ENCODE results near the gene CACNG4.

Gene CACNG4

GRCh38 chr17:66941773-66942450 is 22.6 kb upstream of the CACNG4 start:
- H3K4me3 ChIP-seq (ENCODE audit: low read depth, low read length), result no peak overlapping the region
- DNase-seq (ENCODE audit: low read depth, low spot score), result no peak
- no peak for TF ChIP-seq CTCF (IDR thresholded peaks at IDR 0.05; ENCODE audit: insufficient read depth, low read length, missing control alignments)
- ChIA-PET POLR2A (no interaction called here), CTCF (interaction anchor here (1.1 kb wide), 1 partner anchor 433 kb away, joined by 3 read pairs; no protein-coding TSS in a partner anchor)

- no peak for TF ChIP-seq CTCF (IDR thresholded peaks at IDR 0.05; ENCODE audit: insufficient read depth, low read length, missing control alignments)
- POLR2A ChIA-PET, result no interaction called here
- no peak overlapping the region for H3K4me3 ChIP-seq (ENCODE audit: low read depth, low read length)
- CTCF ChIA-PET, result interaction anchor here (1.1 kb wide), 1 partner anchor 432 kb away, joined by 3 read pairs; no protein-coding TSS in a partner anchor
- no peak for DNase-seq (ENCODE audit: low read depth, low spot score)
These were observed 21.8 kb upstream of the CACNG4 start for GRCh38 chr17:66942451-66943264.

GRCh38 chr17:66943484-66943883 is 21.0 kb upstream of the CACNG4 start:
- no peak overlapping the region for H3K4me3 ChIP-seq (ENCODE audit: low read depth, low read length)
- ChIA-PET POLR2A (no interaction called here), CTCF (interaction anchor here (0.9 kb wide), 1 partner anchor 31 kb away, joined by 4 read pairs; no protein-coding TSS in a partner anchor)
- no peak for DNase-seq (ENCODE audit: low read depth, low spot score)
- TF ChIP-seq CTCF (IDR thresholded peaks at IDR 0.05; ENCODE audit: insufficient read depth, low read length, missing control alignments), result no peak

GRCh38 chr17:66944351-66945146 is 20.0 kb upstream of the CACNG4 start:
- H3K4me3 ChIP-seq (ENCODE audit: low read depth, low read length), result no peak overlapping the region
- no peak for DNase-seq (ENCODE audit: low read depth, low spot score)
- TF ChIP-seq CTCF (IDR thresholded peaks at IDR 0.05; ENCODE audit: insufficient read depth, low read length, missing control alignments), result no peak
- ChIA-PET POLR2A (interaction anchor here (0.7 kb wide), 1 partner anchor 415 kb away, joined by 3 read pairs; no protein-coding TSS in a partner anchor), CTCF (interaction anchor here (0.8 to 1.0 kb wide), 3 partner anchors 13 to 30 kb away, joined by 3 to 4 read pairs (median 3); no protein-coding TSS in a partner anchor)

- TF ChIP-seq CTCF (IDR thresholded peaks at IDR 0.05; ENCODE audit: insufficient read depth, low read length, missing control alignments), result no peak
- H3K4me3 ChIP-seq (ENCODE audit: low read depth, low read length), result no peak overlapping the region
These were observed 19.2 kb upstream of the CACNG4 start for GRCh38 chr17:66945147-66945835.

More at GRCh38 chr17:66945147-66945835, 19.2 kb upstream of the CACNG4 start:
- CTCF ChIA-PET, result interaction anchor here (0.8 to 1.0 kb wide), 3 partner anchors 13 to 31 kb away, joined by 3 read pairs; no protein-coding TSS in a partner anchor
- no peak for DNase-seq (ENCODE audit: low read depth, low spot score)
- POLR2A ChIA-PET, result no interaction called here
